Spleen (tissue), 7 donors: ENCODE results near the gene REEP5.

Experiments
- POLR2A ChIP-seq, 3 donors: fragments of 450-650 bp; IDR thresholded peaks; one replicate each; pipeline ENCODE4 v1.5.1; 2017; ENCODE audit warnings: antibody characterized with exemption in 3 of 3, mild to moderate bottlenecking in 1 of 3
- POLR2AphosphoS5 ChIP-seq, 3 donors: sonication (generic); formaldehyde crosslinking; IDR thresholded peaks; one replicate each; pipeline ENCODE4 v1.5.1; 2017; ENCODE audit warnings: antibody characterized with exemption in 3 of 3
- TF ChIP-seq, protein P1 (sequence below), 11 experiments: fragments of 200-600 bp in 7 of 11; fragments of 450-650 bp in 4 of 11; sonication (generic) in 4 of 11; IDR thresholded peaks in 8 of 11; conservative IDR thresholded peaks in 3 of 11; 1 replicate in 7 of 11; 2 replicates in 4 of 11; pipeline versions ENCODE4 v1.4.0 to v1.8.0; 2016 to 2021; ENCODE audit warnings: antibody characterized with exemption in 11 of 11, inconsistent platforms in 4 of 11, mild to moderate bottlenecking in 1 of 11
- donor health status: DM: no; HTN: no; CAD: no; lungs with moderate emphysema.
- donor health status: DM: no; HTN: no; CAD: no.
- donor health status: DM: no; HTN: no; CAD: no.

- TF ChIP-seq, protein P1, sequence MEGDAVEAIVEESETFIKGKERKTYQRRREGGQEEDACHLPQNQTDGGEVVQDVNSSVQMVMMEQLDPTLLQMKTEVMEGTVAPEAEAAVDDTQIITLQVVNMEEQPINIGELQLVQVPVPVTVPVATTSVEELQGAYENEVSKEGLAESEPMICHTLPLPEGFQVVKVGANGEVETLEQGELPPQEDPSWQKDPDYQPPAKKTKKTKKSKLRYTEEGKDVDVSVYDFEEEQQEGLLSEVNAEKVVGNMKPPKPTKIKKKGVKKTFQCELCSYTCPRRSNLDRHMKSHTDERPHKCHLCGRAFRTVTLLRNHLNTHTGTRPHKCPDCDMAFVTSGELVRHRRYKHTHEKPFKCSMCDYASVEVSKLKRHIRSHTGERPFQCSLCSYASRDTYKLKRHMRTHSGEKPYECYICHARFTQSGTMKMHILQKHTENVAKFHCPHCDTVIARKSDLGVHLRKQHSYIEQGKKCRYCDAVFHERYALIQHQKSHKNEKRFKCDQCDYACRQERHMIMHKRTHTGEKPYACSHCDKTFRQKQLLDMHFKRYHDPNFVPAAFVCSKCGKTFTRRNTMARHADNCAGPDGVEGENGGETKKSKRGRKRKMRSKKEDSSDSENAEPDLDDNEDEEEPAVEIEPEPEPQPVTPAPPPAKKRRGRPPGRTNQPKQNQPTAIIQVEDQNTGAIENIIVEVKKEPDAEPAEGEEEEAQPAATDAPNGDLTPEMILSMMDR (IDR thresholded peaks at IDR 0.05 in 8 of 11, conservative IDR thresholded peaks at IDR 0.05 in 3 of 11) = no peak
- TF ChIP-seq POLR2A (IDR thresholded peaks at IDR 0.05) = no peak
- no peak for TF ChIP-seq POLR2AphosphoS5 (IDR thresholded peaks at IDR 0.05)
Measured at GRCh38 chr5:112931473-112931872, 9.4 kb upstream of the REEP5 start.
